Stimulated activated CD8-positive, alpha-beta memory T cell treated with anti-CD3 and anti-CD28 coated beads, Interleukin-4, amount 100 ng/mL, for 4 hours (primary cell): ENCODE measurements around the gene OCRL.

Experiments
- DNase-seq, 2 donors: peaks; one replicate each; pipeline ENCODE4 v3.0.0-alpha.2; 2020; ENCODE audit warnings: low read depth in 2 of 2, low spot score in 1 of 2

The OCRL gene

GRCh38 chrX:129632443-129632842 lies 92.4 kb downstream of the OCRL start:
- DNase-seq, result no peak

GRCh38 chrX:129634541-129634940 lies 94.5 kb downstream of the OCRL start:
- DNase-seq, result no peak

- DNase-seq, result no peak
Measured at GRCh38 chrX:129636175-129636681, 96.2 kb downstream of the OCRL start.

DNA sequence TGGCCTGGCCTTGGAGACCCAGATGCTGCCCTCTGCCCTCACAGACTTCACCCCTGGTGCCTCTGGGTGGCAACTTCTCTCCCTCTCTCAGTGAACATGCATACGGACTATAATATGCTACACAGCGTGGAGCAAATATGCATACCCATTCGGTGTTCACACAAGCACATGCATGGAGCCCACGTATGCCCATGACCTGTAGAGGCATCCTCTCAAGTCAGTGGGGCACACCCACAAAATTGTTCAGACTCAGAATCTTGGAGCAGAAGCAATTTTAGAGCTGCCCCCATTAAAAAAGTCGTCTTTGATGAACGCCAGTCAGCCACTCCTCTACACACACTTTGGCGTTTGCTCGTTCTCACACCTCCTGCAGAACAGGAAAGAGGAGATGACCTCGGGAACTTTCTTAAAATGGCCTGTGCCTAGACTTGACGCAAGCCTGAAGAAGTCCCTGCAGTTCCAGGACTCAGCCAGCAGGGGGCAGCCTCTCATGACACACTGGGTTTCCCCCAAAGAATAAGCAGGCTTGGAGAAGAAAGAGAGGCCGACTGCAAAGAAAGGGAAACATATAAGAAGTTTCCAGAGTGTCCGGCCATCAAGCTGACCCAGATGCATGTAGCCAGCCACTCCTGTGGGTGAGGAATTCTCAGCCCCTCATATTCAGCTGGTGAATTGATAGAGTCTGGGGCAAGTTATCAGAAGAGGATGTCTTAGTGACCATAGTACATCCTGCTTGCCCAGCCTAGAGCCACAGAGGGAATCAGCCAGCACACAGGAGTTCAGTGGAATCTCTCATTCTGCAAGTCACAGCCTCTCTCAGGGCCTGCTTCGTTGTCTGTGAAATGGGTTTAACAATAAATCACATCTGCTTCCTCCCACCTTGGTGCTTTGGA lies 97.4 kb downstream of the OCRL start:
- peak; percentile 41 to 49 for DNase-seq

- no peak for DNase-seq
Measured at GRCh38 chrX:129638917-129639316, 98.9 kb downstream of the OCRL start.

DNA sequence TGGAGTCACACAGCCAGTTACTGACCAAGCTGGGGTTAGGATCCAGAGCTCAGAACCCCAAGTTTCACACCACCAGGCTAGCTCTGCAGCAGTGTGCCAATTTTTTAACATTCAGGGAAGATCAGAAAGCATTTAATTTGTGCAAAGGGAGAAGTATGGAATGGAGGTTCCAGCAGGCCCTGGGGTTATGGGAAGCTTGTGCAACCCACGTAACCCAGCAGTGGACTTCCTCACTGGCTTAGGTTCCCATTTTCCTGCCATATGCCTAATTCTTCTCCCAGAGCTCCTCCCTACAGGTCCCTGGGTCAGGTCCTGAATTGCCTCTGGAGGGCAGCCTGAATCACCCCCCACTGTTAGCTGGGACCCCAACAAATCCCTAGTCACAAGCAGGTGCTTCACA lies 100.7 kb downstream of the OCRL start:
- DNase-seq, result no peak

- no peak for DNase-seq
Measured at GRCh38 chrX:129641469-129641868, 101.4 kb downstream of the OCRL start.

DNA sequence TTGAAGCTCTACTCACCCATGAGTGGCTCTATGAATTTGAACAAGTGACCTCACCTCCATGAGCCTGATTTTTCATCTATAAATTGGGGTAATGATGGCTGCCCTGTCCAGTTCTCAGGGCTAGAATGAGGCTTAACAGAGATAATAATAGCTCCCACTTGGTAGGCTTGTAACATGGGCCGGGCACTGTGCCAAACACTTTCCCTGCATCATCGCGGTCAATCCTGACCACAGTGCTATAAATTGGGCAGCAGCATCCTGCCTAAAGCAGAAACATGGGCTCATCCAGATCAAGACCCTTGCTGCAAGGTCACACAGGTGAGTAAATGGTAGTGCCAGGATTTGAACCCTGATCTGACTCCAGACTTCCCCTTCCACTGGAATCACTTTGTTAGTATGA lies 101.9 kb downstream of the OCRL start:
- DNase-seq, result no peak
